Type B pancreatic cell (in vitro differentiated cells): Measurements from ENCODE around the gene SYT3. TPM values are rescaled to one million over a fixed set of nuclear protein-coding genes. Genes with fewer than 3 reads are reported as not detected.

Source experiments
- DNase-seq: peaks from one replicate; pipeline ENCODE4 v3.0.0; 2021; ENCODE audit warnings: mixed read lengths; ENCODE audit not compliant: unreplicated experiment; ENCODE audit errors: extremely low spot score
- H3K27ac Mint-ChIP-seq: 2 replicates; pipeline ENCODE4 v1.8.0; 2021; ENCODE audit warnings: mild to moderate bottlenecking, mixed read lengths
- H3K27me3 Mint-ChIP-seq: 2 replicates; pipeline ENCODE4 v1.8.0; 2021; ENCODE audit warnings: mixed read lengths
- H3K36me3 Mint-ChIP-seq: 2 replicates; pipeline ENCODE4 v1.8.0; 2021; ENCODE audit warnings: mixed read lengths
- H3K4me1 Mint-ChIP-seq: one replicate; pipeline ENCODE4 v1.8.0; 2021; ENCODE audit warnings: mixed read lengths; ENCODE audit not compliant: unreplicated experiment
- H3K4me3 Mint-ChIP-seq: 2 replicates; pipeline ENCODE4 v1.8.0; 2021; ENCODE audit warnings: mild to moderate bottlenecking, mixed read lengths
- H3K9me3 Mint-ChIP-seq: 2 replicates; pipeline ENCODE4 v1.8.0; 2021; ENCODE audit warnings: mixed read lengths
- CTCF ChIP-seq: fragments of 200-600 bp; sonication (generic); conservative IDR thresholded peaks from 2 replicates; pipeline ENCODE4 v1.5.0; 2021; ENCODE audit warnings: antibody characterized with exemption, mild to moderate bottlenecking
- total RNA-seq: library from RNA; stranded (reverse); gene quantifications from 2 replicates; pipeline ENCODE4 v1.2.1, GENCODE V29; 2021; ENCODE audit warnings: low replicate concordance

SYT3 gene
- total RNA-seq, 1 donor from 2014 or later, result 0.68 TPM

- H3K36me3 Mint-ChIP-seq, result no peaks in the 10 kb centered on the region
- no peak overlapping the region for H3K4me3 Mint-ChIP-seq
- H3K27ac Mint-ChIP-seq, result no peak overlapping the region
- H3K4me1 Mint-ChIP-seq, result no peaks in the 10 kb centered on the region
- DNase-seq, result no peak
- H3K9me3 Mint-ChIP-seq, result no peaks in the 10 kb centered on the region
- peaks cover 50% of the 10 kb centered on the region for H3K27me3 Mint-ChIP-seq
- no peak for TF ChIP-seq CTCF
Measured at GRCh38 chr19:50632151-50632835, 7.4 kb downstream of the SYT3 start.

GRCh38 chr19:50629801-50630200, 9.9 kb downstream of the SYT3 start:
- Mint-ChIP-seq H3K27me3 (peaks cover 39% of the 10 kb centered on the region), H3K27ac (no peak overlapping the region), H3K4me1 (no peaks in the 10 kb centered on the region), H3K36me3 (no peaks in the 10 kb centered on the region), H3K4me3 (no peak overlapping the region), H3K9me3 (no peaks in the 10 kb centered on the region)
- no peak for DNase-seq
- TF ChIP-seq CTCF, result no peak

GRCh38 chr19:50629194-50629593, 10.5 kb downstream of the SYT3 start:
- Mint-ChIP-seq H3K9me3 (no peaks in the 10 kb centered on the region), H3K4me3 (no peak overlapping the region), H3K36me3 (no peaks in the 10 kb centered on the region), H3K4me1 (no peaks in the 10 kb centered on the region), H3K27ac (no peak overlapping the region), H3K27me3 (peaks cover 39% of the 10 kb centered on the region)
- no peak for DNase-seq
- no peak for TF ChIP-seq CTCF

GRCh38 chr19:50628551-50628950, 11.1 kb downstream of the SYT3 start:
- no peaks in the 10 kb centered on the region for H3K4me1 Mint-ChIP-seq
- no peak for TF ChIP-seq CTCF
- no peaks in the 10 kb centered on the region for H3K36me3 Mint-ChIP-seq
- peaks cover 39% of the 10 kb centered on the region for H3K27me3 Mint-ChIP-seq
- H3K27ac Mint-ChIP-seq, result no peak overlapping the region
- no peak overlapping the region for H3K4me3 Mint-ChIP-seq
- no peaks in the 10 kb centered on the region for H3K9me3 Mint-ChIP-seq
- no peak for DNase-seq

- Mint-ChIP-seq H3K9me3 (no peaks in the 10 kb centered on the region), H3K4me1 (no peaks in the 10 kb centered on the region)
- TF ChIP-seq CTCF, result no peak
Measured at GRCh38 chr19:50628146-50628545, 11.5 kb downstream of the SYT3 start.

More at GRCh38 chr19:50628146-50628545, 11.5 kb downstream of the SYT3 start:
- DNase-seq, result no peak
- H3K4me3 Mint-ChIP-seq, result no peak overlapping the region
- H3K27ac Mint-ChIP-seq, result no peak overlapping the region
- H3K36me3 Mint-ChIP-seq, result no peaks in the 10 kb centered on the region
- peaks cover 37% of the 10 kb centered on the region for H3K27me3 Mint-ChIP-seq
